Mesenchymal stem cell (in vitro differentiated cells and primary cell): Measurements from ENCODE around the gene BOC.

ENCODE experiments used
- DNase-seq: peaks from one replicate; pipeline ENCODE4 v3.0.0-alpha.2; 2013
- H2AFZ ChIP-seq: one replicate; pipeline ENCODE4 v1.6.1; 2013; ENCODE audit warnings: low read depth, mild to moderate bottlenecking, control low read depth, inconsistent platforms, low read length, moderate library complexity
- H2AK5ac ChIP-seq: 2 replicates; pipeline ENCODE4 v1.6.1; 2013; ENCODE audit warnings: low read length, moderate library complexity, mild to moderate bottlenecking, inconsistent platforms; ENCODE audit not compliant: severe bottlenecking
- H2BK120ac ChIP-seq: one replicate; pipeline ENCODE4 v1.6.1; 2013; ENCODE audit warnings: low read depth, mild to moderate bottlenecking, inconsistent platforms, low read length, moderate library complexity
- H2BK12ac ChIP-seq, 2 experiments: one replicate each; pipeline ENCODE4 v1.6.1; 2013; ENCODE audit warnings: inconsistent platforms in 2 of 2, low read length in 2 of 2, mild to moderate bottlenecking in 2 of 2, moderate library complexity in 2 of 2, control low read depth in 1 of 2
- H2BK15ac ChIP-seq: one replicate; pipeline ENCODE4 v1.6.1; 2013; ENCODE audit warnings: mild to moderate bottlenecking, low read depth, inconsistent platforms; ENCODE audit not compliant: poor library complexity, severe bottlenecking
- H2BK5ac ChIP-seq: 2 replicates; pipeline ENCODE4 v1.6.1; 2013; ENCODE audit warnings: low read depth, mild to moderate bottlenecking, low read length, control low read depth, inconsistent platforms; ENCODE audit not compliant: poor library complexity, severe bottlenecking
- H3K14ac ChIP-seq, 2 experiments: one replicate each; pipeline ENCODE4 v1.6.1; 2013; ENCODE audit warnings: inconsistent platforms in 2 of 2, low read length in 2 of 2, control low read depth in 1 of 2, mild to moderate bottlenecking in 1 of 2, moderate library complexity in 1 of 2
- H3K18ac ChIP-seq, 2 experiments: one replicate each; pipeline ENCODE4 v1.6.1; 2013; ENCODE audit warnings: inconsistent platforms in 2 of 2, low read length in 2 of 2, control low read depth in 1 of 2, low read depth in 1 of 2, mild to moderate bottlenecking in 1 of 2
- H3K23ac ChIP-seq, 2 experiments: one replicate each; pipeline ENCODE4 v1.6.1; 2013; ENCODE audit warnings: inconsistent platforms in 2 of 2, low read length in 2 of 2, mild to moderate bottlenecking in 2 of 2, moderate library complexity in 2 of 2, control low read depth in 1 of 2
- H3K27ac ChIP-seq: 2 replicates; pipeline ENCODE4 v1.5.1; 2013; ENCODE audit warnings: mild to moderate bottlenecking, moderate library complexity, low read length, control low read depth, inconsistent platforms; ENCODE audit not compliant: poor library complexity, severe bottlenecking
- H3K27me3 ChIP-seq, 2 experiments: 2 replicates each; pipeline versions ENCODE4 v1.6.1 to v1.7.0; 2013; ENCODE audit warnings: low read length in 2 of 2, mild to moderate bottlenecking in 2 of 2, moderate library complexity in 2 of 2, control low read depth in 1 of 2, inconsistent platforms in 1 of 2; ENCODE audit not compliant: control insufficient read depth in 1 of 2, insufficient read depth in 1 of 2
- H3K36me3 ChIP-seq, 2 experiments: 2 replicates each; pipeline versions ENCODE4 v1.6.1 to v1.7.0; 2013; ENCODE audit warnings: low read length in 2 of 2, control low read depth in 1 of 2, inconsistent platforms in 1 of 2, low read depth in 1 of 2, mild to moderate bottlenecking in 1 of 2; ENCODE audit not compliant: insufficient read depth in 2 of 2, control insufficient read depth in 1 of 2
- H3K4ac ChIP-seq, 2 experiments: one replicate each; pipeline ENCODE4 v1.6.1; 2013; ENCODE audit warnings: inconsistent platforms in 2 of 2, low read length in 2 of 2, mild to moderate bottlenecking in 2 of 2, moderate library complexity in 2 of 2, control low read depth in 1 of 2, low read depth in 1 of 2
- H3K4me1 ChIP-seq: 2 replicates; pipeline ENCODE4 v1.6.1; 2013; ENCODE audit warnings: low read depth, low read length, control low read depth; ENCODE audit not compliant: control insufficient read depth, insufficient read depth
- H3K4me2 ChIP-seq: 2 replicates; pipeline ENCODE4 v1.6.1; 2013; ENCODE audit warnings: low read length, mild to moderate bottlenecking, inconsistent platforms; ENCODE audit not compliant: poor library complexity, severe bottlenecking
- H3K4me3 ChIP-seq, 2 experiments: 2 replicates each; pipeline versions ENCODE4 v1.5.1 to v1.7.0; 2013; ENCODE audit warnings: low read length in 2 of 2, mild to moderate bottlenecking in 2 of 2, control low read depth in 1 of 2, low read depth in 1 of 2; ENCODE audit not compliant: insufficient read depth in 1 of 2
- H3K79me1 ChIP-seq: replicated peaks from 2 replicates; pipeline ENCODE4 v1.6.1; 2013; ENCODE audit warnings: mild to moderate bottlenecking, control low read depth, low read length, inconsistent platforms; ENCODE audit not compliant: poor library complexity, severe bottlenecking
- H3K9ac ChIP-seq: 2 replicates; pipeline ENCODE4 v1.7.0; 2013; ENCODE audit warnings: mild to moderate bottlenecking, low read length, moderate library complexity
- H3K9me3 ChIP-seq: 2 replicates; pipeline ENCODE4 v1.7.0; 2013; ENCODE audit warnings: mild to moderate bottlenecking, low read length; ENCODE audit not compliant: control insufficient read depth
- H4K8ac ChIP-seq: one replicate; pipeline ENCODE4 v1.6.1; 2013; ENCODE audit warnings: inconsistent platforms, mild to moderate bottlenecking, low read length, moderate library complexity
- H4K91ac ChIP-seq: one replicate; pipeline ENCODE4 v1.6.1; 2013; ENCODE audit warnings: mild to moderate bottlenecking, low read length, inconsistent platforms
- WGBS: methylation state at CpG from one replicate; pipeline ENCODE4 v1.1.7; 2013; ENCODE audit warnings: mixed read lengths; 5-methylcytosine and 5-hydroxymethylcytosine counted together

BOC gene

DNA sequence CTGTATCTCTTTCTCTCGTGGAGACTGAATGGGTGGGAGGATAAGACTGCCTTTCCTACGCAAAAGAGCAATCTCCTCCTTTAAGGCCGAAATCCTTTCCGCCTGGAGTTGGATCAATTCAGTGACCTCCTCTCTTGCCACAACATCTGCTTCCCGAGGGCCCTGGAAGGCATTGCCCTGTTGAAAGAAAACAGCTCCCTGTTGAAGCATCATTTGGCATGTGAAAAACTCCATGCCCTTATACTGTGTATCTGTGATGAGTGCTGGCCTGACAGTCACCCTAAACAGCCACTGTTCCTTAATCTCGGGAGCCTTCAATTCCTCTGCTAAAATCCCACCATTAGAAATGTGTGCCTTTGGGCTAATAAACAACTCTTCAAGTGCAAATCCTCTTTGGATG, 80.2 kb downstream of the BOC start:
- Histone ChIP-seq H2BK12ac (no peak overlapping the region), H3K23ac (no peak overlapping the region), H2AFZ (no peak overlapping the region), H3K4ac (no peak overlapping the region), H4K8ac (no peak overlapping the region), H3K36me3 (peaks cover 0 to 9% of the 10 kb centered on the region in 2 experiments), H4K91ac (no peak overlapping the region), H3K9me3 (no peaks in the 10 kb centered on the region), H3K27me3 (no peaks in the 10 kb centered on the region), H3K9ac (no peak overlapping the region), H2BK15ac (no peak overlapping the region), H2BK5ac (no peak overlapping the region), H3K4me2 (no peak overlapping the region), H3K14ac (no peak overlapping the region), H3K79me1 (no peaks in the 10 kb centered on the region), H3K27ac (no peak overlapping the region), H3K18ac (no peak overlapping the region), H3K4me1 (peaks cover 7% of the 10 kb centered on the region), H2BK120ac (no peak overlapping the region), H3K4me3 (no peak overlapping the region), H2AK5ac (no peak overlapping the region)
- no peak for DNase-seq
- 41% methylated on average over 6 of the region's 6 CpGs for WGBS

DNA sequence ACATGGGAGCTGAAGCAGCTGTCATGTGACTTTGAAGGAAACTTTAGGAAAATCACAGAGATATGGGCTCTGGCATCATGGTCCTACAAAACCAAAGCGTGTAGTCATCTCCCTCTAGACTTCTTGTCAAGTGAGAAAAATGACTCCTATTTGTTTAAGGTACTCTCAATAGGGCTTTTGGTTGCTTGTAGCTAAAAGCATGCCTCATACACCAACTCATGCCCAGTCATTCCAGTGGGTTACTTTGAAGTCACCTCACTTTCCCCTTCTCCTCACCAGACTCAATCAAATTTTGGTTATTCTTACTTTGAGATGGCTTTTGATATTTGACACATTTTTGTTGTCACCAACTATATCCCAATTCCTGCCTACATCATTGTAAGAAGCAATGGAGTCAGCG, 81.6 kb downstream of the BOC start:
- no peak overlapping the region for H3K23ac ChIP-seq
- no peak overlapping the region for H2AFZ ChIP-seq
- H4K8ac ChIP-seq, result no peak overlapping the region
- H3K18ac ChIP-seq, result no peak overlapping the region
- no peak overlapping the region for H2BK12ac ChIP-seq
- no peak overlapping the region for H3K27ac ChIP-seq
- H3K79me1 ChIP-seq, result no peaks in the 10 kb centered on the region
- no peaks in the 10 kb centered on the region for H3K9me3 ChIP-seq
- no peak overlapping the region for H2AK5ac ChIP-seq
- no peaks in the 10 kb centered on the region for H3K27me3 ChIP-seq
- H4K91ac ChIP-seq, result no peak overlapping the region
- no peak overlapping the region for H2BK120ac ChIP-seq
- H3K36me3 ChIP-seq, result peaks cover 2 to 9% of the 10 kb centered on the region in 2 experiments
- no peak for DNase-seq
- WGBS, result 60% methylated on average over 1 of the region's 2 CpGs
- no peak overlapping the region for H3K4ac ChIP-seq
- no peak overlapping the region for H3K4me3 ChIP-seq
- H2BK15ac ChIP-seq, result no peak overlapping the region
- no peak overlapping the region for H3K9ac ChIP-seq
- H3K4me2 ChIP-seq, result no peak overlapping the region
- no peak overlapping the region for H2BK5ac ChIP-seq
- peaks cover 3% of the 10 kb centered on the region for H3K4me1 ChIP-seq
- H3K14ac ChIP-seq, result no peak overlapping the region

DNA sequence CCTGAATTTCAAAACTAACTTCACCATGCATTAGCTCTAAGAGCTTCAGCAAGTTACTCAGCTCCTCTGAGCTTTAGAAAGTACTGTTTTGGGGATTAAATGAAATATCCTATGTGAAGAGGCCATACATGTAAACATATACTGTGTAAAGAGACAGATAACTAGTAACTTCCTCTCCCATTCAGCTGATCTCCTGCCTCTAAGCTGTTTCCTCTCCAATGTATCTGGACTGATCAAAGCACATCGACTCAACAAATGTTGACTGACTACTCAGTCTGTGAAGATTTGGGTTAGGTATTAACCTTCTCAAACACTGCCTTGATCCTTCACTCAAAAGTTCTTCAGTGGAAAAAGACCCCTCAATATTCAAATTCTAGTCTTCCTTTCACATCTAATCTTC, 82.0 kb downstream of the BOC start:
- H2AFZ ChIP-seq, result no peak overlapping the region
- H3K4me2 ChIP-seq, result no peak overlapping the region
- no peak overlapping the region for H3K23ac ChIP-seq
- no peak overlapping the region for H2BK15ac ChIP-seq
- H4K91ac ChIP-seq, result no peak overlapping the region
- no peak for DNase-seq
- H3K9ac ChIP-seq, result no peak overlapping the region
- H2BK12ac ChIP-seq, result no peak overlapping the region
- no peak overlapping the region for H3K4ac ChIP-seq
- no peaks in the 10 kb centered on the region for H3K79me1 ChIP-seq
- H2BK5ac ChIP-seq, result no peak overlapping the region
- H3K36me3 ChIP-seq, result peaks cover 4 to 8% of the 10 kb centered on the region in 2 experiments
- H2AK5ac ChIP-seq, result no peak overlapping the region
- no peak overlapping the region for H3K14ac ChIP-seq
- no peak overlapping the region for H3K4me3 ChIP-seq
- H3K27me3 ChIP-seq, result no peaks in the 10 kb centered on the region
- H2BK120ac ChIP-seq, result no peak overlapping the region
- H3K18ac ChIP-seq, result no peak overlapping the region
- 97% methylated on average over 1 of the region's 1 CpG for WGBS
- H3K27ac ChIP-seq, result no peak overlapping the region
- H3K9me3 ChIP-seq, result no peaks in the 10 kb centered on the region
- peaks cover 3% of the 10 kb centered on the region for H3K4me1 ChIP-seq
- H4K8ac ChIP-seq, result no peak overlapping the region

DNA sequence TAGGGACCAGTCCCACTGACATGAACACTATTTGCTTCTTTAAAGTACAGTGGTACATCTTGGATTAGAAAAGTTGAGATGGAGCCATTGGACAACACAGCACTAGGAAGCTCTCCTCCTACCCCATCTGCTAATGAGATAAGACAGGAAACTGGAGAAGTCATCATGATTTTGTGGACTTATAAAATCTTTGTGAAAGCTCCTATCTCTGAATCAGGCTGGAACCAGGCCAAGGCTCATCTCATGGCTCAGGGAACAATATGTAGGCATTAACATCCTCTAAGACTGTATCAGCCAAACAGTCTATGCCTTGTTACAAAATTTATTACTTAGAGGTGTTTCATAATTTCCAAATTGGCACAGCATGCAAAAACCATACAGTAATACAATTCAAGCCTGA, 84.1 kb downstream of the BOC start:
- Histone ChIP-seq H3K23ac (no peak overlapping the region), H2BK12ac (no peak overlapping the region), H3K9me3 (no peaks in the 10 kb centered on the region), H4K8ac (no peak overlapping the region), H2BK5ac (no peak overlapping the region), H2BK120ac (no peak overlapping the region), H3K18ac (no peak overlapping the region), H3K4me1 (peaks cover 3% of the 10 kb centered on the region), H3K14ac (no peak overlapping the region), H3K9ac (no peak overlapping the region), H3K27ac (no peak overlapping the region), H3K79me1 (no peaks in the 10 kb centered on the region), H2AFZ (no peak overlapping the region), H2BK15ac (no peak overlapping the region), H2AK5ac (no peak overlapping the region), H3K27me3 (no peaks in the 10 kb centered on the region), H3K36me3 (peaks cover 0 to 7% of the 10 kb centered on the region in 2 experiments), H3K4me2 (no peak overlapping the region), H3K4me3 (no peak overlapping the region), H3K4ac (no peak overlapping the region), H4K91ac (no peak overlapping the region)
- DNase-seq, result no peak
